Keratinocyte (primary cell): ENCODE data around the gene TCFL5.

Experiments used
- CTCF ChIP-seq, 3 experiments: IDR thresholded peaks in 1 of 3; conservative IDR thresholded peaks in 1 of 3; optimal IDR thresholded peaks in 1 of 3; 2 replicates in 2 of 3; 3 replicates in 1 of 3; pipeline versions ENCODE3 to v1.5.1; 2011; ENCODE audit warnings: low read length in 3 of 3, mild to moderate bottlenecking in 3 of 3, moderate library complexity in 2 of 3, control low read depth in 1 of 3, inconsistent platforms in 1 of 3; ENCODE audit not compliant: insufficient read depth in 2 of 3; ENCODE audit errors: extremely low read depth in 1 of 3
- EZH2 ChIP-seq: IDR thresholded peaks from one replicate; pipeline ENCODE4 v1.6.1; 2012; ENCODE audit warnings: inconsistent platforms, mild to moderate bottlenecking, low read length, moderate library complexity

- TF ChIP-seq CTCF (optimal IDR thresholded peaks at IDR 0.05 in 1 of 3, IDR thresholded peaks at IDR 0.05 in 1 of 3, conservative IDR thresholded peaks at IDR 0.05 in 1 of 3; ENCODE audit: extremely low read depth in 1 of 3, insufficient read depth in 2 of 3, low read length in 3 of 3) (no peak), EZH2 (no peak)
These were observed 60.2 kb downstream of the TCFL5 start for GRCh38 chr20:62801284-62802010.
